Activated CD8-positive, alpha-beta memory T cell treated with anti-CD3 and anti-CD28 coated beads for 36 hours (primary cell): ENCODE data around the gene CACNA1H. TPM values are rescaled to one million over a fixed set of nuclear protein-coding genes. Genes with fewer than 3 reads are reported as not detected.
"Not testable (repeated sequence)": the region's sequence is repeated elsewhere in the genome, so short reads cannot be mapped to it uniquely, and the experiment has no call there.

ENCODE experiments used
- CTCF ChIA-PET: fragments of 350-600 bp; sonication (Branson Sonifier 250); formaldehyde crosslinking; loops from one replicate; lab custom pipeline; 2021; ENCODE audit warnings: antibody characterized with exemption; lab: Charles Lee
- POLR2A ChIA-PET: fragments of 350-600 bp; sonication (Branson Sonifier 250); formaldehyde crosslinking; loops from one replicate; lab custom pipeline; 2021; ENCODE audit warnings: antibody characterized with exemption; lab: Charles Lee
- total RNA-seq, 2 experiments: library from RNA; stranded (reverse); gene quantifications; one replicate each; pipeline ENCODE4 v1.2.3, GENCODE V29; 2021

CACNA1H gene
- total RNA-seq, 2 experiments from 2014 or later = 0.44 to 0.63 TPM

DNA sequence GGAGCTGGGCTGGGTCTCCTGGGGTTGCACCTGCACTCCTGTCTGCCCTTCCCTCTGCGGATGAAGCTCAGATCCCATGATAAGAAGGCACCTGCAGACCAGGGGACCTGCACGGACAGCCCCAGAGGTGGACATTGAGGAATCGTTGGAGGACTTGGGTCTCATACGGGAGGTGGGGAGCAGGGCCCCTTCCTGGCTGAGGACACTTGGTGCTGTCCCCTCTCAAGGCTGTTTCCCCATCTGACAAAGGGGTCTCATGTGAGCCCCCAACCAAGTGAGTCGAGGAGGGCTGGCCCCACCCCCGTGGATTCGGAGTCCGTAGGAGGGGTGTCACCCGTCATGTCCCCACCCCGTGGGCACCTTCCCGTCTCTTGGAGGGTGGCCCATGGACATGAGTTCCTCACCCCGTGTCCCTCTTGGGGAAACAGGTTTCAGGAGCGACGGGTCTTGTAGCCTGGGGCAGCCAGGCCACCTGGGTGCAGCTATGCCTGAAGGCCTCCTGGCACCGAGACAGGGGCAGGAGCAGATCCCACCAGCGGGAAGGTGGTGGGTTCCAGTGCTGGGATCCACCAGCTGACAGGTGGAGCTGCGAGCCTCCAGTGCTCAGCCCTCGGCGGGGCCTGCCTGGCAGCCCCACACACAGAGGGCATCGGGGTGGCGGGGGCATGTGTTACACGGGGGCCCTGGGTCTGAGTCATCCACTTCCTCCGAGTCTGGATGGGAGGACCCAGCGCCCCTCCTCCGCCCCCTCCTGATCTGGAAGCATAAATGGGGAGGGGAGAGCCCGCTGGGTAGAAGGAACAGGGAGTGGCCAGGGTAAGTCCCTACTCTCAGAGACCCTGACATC is 102.6 kb downstream of the CACNA1H start, which contains the start of gene TPSD1:
TSS of gene TPSD1 (plus strand) at position 794 of the 847 bp plus-strand sequence. CDS start 212 bp downstream, outside the sequence.
- CTCF ChIA-PET = not testable (repeated sequence)

DNA sequence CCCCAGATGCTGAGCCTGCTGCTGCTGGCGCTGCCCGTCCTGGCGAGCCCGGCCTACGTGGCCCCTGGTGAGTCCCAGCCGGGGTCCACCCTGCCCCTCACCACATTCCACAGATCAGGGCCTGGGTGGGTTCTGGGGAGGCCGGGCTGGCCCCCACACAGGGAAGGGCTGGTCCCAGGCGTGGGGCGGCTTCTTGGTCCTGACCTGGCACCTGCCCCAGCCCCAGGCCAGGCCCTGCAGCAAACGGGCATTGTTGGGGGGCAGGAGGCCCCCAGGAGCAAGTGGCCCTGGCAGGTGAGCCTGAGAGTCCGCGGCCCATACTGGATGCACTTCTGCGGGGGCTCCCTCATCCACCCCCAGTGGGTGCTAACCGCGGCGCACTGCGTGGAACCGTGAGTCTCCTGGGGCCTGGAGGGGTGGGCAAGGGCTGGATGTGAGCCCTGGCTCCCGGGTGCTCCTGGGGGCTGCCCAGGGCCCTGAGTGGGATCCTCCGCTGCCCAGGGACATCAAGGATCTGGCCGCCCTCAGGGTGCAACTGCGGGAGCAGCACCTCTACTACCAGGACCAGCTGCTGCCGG is 103.5 kb downstream of the CACNA1H start:
- POLR2A ChIA-PET, CTCF ChIA-PET: not testable (repeated sequence)

More for the DNA sequence above, 102.6 kb downstream of the CACNA1H start, which contains the start of gene TPSD1:
- POLR2A ChIA-PET = not testable (repeated sequence)

DNA sequence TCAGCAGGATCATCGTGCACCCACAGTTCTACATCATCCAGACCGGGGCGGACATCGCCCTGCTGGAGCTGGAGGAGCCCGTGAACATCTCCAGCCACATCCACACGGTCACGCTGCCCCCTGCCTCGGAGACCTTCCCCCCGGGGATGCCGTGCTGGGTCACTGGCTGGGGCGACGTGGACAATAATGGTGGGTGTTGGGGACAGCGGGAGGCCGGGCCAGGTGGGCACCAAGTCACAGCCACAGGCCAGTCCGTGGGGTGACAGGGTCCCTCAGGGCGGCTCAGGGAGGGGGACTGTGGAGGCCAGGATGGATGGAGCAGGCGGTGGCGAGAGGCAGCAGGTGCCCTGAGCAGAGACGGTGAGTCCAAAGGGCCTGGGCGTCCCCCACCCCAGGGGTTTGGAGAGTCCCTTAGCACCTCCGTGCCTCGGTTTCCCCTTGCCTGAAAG is 104.0 kb downstream of the CACNA1H start:
- ChIA-PET CTCF (no interaction called here), POLR2A (no interaction called here)

DNA sequence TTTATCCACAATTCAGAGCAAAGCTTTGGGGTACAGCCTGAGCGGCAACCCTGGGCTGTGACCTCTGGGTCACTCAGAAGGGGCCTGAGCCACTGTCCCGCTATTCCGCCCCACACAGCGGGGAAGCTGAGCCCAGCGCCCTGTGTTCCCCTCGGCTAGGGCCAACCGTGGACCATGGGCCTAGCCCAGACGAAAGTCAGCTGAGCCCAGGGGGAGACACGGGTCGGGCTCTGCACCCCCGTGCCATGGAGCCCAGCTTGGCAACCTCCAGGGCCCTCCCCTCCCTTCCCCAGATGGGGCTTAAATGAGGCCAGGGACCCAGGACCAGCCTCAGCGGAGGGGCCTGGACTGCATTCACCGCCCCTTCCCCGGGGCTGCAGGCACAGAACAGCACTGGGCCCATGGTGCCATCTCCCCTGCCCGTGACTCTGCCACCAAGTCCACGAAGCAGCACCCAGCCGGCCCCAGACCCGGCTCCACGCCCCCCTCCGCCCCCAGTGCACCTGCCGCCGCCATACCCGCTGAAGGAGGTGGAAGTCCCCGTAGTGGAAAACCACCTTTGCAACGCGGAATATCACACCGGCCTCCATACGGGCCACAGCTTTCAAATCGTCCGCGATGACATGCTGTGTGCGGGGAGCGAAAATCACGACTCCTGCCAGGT is 104.8 kb downstream of the CACNA1H start:
- ChIA-PET CTCF (no interaction called here), POLR2A (no interaction called here)

DNA sequence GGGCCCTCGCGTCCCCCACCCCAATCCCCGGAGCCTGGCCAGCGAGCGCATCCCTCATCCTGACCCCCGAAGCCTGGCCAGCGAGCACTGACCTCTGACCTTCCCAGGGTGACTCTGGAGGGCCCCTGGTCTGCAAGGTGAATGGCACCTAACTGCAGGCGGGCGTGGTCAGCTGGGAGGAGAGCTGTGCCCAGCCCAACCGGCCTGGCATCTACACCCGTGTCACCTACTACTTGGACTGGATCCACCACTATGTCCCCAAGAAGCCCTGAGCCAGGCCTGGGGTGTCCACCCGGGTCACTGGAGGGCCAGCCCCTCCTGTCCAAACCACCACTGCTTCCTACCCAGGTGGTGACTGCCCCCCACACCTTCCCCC is 105.3 kb downstream of the CACNA1H start:
- CTCF ChIA-PET = no interaction called here
- POLR2A ChIA-PET = no interaction called here

DNA sequence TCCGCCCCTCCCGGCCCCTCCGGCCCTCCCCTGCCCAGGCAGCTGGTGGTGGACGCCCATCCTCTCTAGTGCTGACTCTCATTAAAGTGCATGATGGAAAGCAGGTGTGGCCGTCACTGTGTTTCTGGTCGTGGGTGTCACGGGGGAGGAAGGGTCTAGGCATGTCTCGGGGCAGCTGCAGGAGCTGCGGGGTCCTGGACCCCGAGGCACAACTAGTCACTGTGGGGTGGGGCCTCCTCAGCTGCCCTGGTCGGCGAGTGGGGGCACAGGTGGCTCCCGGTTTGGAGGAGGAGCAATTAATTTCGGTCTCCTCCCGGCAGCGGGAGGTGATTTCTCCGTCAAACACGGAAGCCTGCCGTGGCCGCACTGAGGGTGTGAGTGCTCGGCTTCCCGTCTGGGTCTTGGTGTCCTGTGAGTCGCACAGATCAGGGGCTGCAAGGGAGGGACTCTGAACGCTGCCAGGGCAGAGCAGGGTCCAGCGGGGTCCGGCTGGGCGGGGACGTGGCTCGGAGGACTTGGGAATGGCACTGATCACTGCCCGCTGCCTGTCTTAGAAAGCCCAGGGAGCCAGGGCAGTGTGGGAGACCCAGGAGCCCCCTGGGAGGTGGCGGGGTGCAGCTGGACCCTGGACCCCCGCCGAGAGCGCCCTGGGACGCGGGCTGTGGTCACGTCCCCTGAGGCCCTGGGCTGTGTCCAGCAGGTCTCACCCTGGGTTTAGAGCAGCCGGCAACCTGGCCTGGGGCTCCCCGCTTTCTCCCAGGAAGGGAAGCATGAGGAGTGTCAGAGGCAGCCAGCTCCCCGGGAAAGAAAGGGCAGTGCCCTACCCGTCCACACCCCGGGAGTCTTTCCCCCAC is 106.2 kb downstream of the CACNA1H start:
- POLR2A ChIA-PET = no interaction called here
- CTCF ChIA-PET = no interaction called here

DNA sequence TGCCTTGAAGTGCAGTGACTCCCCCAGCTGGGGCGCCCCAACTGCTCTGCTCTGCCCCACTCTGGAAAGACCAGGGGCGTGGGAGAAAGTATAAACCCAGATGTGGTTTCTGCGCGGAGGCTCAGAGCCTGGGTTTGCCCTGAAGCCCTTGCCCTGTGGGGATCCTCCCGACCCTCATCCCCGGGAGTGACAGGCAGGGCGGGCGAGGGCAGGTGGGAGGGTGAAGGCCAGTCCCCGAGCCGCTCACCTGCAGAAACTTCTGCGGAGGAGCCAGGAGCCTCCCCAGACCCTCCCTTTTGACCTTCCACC is 106.8 kb downstream of the CACNA1H start:
- ChIA-PET CTCF (no interaction called here), POLR2A (no interaction called here)

DNA sequence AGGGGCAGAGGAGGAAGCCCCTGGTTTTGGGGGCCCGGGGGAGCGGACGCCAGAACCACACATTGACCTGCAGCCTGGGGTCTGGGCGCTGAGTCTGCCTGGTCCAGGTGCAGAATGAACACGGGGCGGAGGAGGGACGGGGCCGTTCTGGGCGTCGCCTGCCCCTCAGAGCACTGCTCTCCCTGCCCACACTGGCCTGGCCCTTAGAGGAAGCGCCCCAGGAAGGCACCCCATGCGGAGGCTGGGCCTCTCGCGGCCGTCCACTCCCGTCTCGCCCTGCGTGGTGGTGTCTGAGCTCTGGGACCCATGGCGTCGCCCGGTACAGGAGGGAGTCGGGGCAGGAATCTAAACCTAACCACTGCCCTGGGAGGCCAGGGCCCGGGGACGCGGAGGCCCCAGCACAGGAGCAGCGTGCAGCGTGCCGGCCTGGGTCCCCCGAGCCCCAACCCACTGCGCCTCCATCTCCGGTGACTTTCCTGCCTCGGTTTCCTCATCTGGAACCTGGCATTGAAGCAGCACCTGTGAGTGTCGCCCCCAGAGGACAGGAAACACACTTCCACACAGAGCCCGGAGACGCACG is 107.3 kb downstream of the CACNA1H start:
- CTCF ChIA-PET = no interaction called here
- POLR2A ChIA-PET = no interaction called here

DNA sequence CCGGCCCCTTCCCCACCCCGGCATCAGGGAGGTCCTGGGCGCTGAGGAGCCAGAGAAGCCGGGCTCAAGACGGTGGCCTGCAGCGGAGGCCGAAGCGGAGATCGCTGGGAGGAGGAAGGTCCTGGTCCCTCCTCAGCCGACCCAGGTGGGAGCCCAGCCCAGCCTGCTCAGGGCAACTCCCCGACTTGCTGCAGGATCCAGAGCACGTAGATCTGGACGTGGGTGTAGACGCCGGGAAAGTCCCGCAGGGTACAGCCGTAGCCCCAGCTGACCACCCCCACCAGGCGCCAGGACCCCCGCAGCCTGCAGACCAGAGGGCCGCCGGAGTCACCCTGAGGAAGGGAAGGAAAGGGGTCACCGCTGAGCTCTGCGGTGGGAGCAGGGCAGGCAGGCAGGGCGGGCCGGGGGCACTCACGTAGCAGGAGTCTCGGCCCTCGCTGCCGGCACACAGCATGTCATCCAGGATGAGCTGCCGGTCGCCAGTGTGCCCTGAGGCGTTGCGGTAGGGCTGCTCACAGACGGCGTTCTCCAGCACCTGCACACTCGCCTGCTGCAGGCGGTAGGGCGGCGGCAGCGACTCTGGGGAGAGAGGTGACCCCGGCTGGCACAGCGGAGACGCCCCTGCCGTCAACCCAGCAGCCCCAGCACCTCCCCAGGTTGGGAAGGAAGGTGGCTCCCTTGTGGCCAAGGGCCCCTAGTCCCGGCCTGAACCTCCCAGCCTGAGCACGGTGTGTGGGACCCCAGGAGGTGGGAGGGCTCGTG is 108.4 kb downstream of the CACNA1H start:
- ChIA-PET CTCF (interaction anchor here (0.5 kb wide), 1 partner anchor 34 kb away, joined by 4 read pairs; no protein-coding TSS in a partner anchor), POLR2A (no interaction called here)

DNA sequence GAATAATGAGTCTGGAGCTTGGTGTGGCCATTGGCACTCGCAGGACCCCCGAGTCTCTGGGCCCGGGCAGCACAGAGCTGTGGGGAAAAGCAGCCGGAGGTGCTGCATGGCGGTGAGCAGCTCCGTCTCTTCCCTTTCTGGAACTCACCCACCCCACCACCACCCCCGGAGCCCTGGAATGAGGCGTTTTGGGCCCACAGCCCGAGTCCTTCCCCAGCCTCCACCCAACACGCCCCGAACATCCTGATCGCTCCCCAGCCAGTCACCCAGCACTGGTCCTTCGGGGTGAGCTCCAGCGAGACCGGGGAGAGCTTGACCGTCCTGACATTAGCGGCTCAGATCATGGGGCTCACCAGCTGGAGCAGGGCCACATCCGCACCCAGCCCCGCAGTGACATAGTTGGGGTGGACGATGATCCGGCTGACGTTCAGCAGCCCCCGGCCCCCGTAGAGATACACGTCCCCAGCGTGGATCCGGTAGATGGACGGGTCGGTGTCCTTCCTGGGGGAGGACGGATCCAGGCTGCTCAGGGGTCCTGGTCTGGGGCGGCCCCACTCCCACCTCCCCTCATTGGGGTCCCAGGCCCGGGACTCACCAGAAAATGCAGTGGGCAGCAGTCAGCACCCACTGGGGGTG is 109.4 kb downstream of the CACNA1H start:
- ChIA-PET CTCF (no interaction called here), POLR2A (no interaction called here)

DNA sequence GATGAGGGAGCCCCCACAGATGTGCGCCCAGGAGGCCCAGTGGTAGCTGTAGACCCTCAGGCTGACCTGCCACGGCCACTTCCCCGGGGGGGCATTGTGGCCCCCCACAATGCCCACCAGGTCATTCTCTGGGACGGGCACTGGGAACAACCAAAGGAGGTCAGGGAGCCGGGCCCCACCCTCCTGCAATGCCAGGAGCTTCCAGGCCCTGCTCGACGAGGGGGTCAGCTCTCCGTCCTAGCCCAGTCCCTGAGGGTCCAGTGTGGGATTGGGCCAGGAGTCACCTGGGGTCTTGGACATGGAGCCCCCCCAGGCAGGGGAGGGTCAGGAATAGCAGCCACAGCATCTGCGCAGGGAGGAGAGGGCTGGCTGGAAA is 109.9 kb downstream of the CACNA1H start:
- CTCF ChIA-PET = no interaction called here
- POLR2A ChIA-PET = no interaction called here

DNA sequence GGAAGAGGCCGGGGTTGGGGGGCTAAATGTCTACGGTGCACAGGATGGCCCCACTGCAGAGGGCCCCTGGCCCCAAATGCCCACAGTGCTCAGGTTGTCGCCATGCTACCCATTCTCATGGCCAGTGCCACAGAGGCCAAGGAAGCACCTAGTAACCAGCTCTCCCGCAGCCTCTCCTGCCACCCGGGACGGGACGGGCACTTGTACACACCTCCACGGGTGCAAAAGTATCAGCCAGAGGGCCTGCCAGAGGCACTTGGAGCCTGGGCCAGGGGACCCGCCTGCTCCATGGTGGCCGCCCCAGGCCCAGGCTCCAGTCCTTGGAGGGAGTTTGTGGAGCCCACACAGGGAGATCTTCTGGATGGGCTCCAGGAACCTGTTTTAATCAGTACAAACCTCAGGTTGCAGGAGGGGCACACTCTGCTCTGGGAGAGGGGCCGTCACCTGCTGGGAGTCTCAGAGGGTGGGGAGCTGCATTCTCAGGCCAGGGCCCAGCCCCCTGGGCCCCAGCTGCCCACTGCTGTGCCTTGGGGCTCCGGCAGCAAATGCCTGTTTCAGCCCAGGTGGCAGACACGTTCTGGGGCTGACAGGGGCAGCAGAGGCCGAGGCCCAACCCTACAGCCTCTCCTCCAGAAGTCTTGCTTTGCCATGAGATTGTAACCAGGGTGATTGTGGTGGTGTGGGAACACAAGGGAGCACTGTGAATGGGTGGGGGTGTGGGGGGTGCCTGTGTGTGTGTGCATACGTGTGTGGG is 110.9 kb downstream of the CACNA1H start:
- CTCF ChIA-PET = no interaction called here
- POLR2A ChIA-PET = no interaction called here

DNA sequence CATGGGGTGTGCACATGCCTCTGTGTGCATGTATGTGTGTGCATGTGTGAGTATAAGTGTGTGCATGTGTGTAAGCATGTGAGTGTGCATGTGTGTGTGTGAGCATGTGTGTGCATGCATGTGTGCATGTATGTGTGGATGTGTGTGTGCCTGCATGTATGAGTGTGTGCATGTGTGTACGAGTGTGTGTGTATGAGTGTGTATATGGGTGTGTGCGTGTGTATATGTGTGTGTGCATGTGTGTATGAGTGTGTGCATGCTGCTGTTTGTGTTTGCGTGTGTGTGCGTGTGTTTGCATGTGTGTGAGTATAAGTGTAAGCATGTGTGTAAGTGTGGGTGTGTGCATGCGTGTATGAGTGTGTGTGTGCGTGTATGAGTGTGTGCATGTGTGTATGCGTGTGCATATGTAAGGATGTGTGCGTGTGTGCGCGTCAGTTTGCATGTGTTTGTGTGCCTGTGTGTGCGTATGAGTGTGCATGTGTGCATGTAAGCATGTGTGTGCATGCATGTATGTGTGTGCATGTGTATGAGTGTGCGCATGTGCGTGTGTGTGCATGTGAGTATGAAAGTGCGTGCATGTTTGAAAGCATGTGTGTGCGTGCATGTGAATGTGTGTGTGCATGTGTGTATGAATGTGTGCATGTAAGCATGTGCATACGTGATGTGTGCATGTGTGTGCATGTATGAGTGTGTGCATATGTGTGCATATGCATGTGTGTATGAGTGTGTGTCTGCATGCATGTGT is 111.6 kb downstream of the CACNA1H start:
- ChIA-PET POLR2A (no interaction called here), CTCF (no interaction called here)

DNA sequence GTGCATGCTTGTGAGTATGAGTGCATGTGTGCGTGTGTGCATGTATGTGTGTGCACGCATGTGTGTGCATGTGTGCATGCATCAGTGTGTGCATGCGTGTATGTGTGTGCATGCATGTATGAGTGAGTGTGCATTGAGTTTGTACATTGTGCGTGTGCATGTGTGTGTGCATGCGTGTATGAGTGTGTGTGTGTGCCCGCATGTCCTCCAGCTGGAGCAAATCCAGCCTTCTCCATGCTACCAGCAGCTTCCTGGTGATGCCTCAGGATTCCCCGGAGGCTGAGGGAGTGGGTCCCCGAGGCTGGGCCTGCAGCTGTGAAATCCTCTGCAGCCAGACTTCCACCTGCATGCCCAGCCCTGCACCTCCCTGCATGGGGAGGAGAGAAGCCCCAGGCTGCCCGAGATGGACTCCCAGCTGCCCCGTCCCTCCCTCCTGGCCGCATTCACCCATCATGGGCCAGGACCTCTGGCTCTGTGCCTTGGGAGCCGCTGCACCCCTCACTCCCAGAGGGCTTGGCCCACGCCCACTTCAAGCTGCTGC is 112.3 kb downstream of the CACNA1H start:
- POLR2A ChIA-PET = no interaction called here

DNA sequence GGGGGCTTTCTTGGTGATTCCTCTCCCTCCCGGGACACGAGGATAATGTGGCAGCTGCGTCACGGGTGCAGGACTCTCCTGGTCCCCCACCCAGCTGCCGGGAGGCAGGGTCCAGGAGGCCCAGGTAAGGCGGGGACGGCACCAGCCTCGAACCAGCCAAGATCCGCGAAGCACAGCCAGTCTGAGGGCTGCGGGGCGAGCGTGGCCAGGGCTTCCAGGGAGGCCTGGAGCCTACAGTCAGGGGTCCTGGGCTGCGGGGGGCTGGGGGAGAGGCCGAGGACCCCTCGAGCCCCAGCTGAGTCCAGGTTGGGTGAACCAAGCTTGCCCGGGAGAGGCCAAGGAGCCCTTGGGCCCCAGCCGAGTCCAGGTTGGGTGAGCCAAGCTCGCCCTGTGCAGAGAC is 112.9 kb downstream of the CACNA1H start:
- CTCF ChIA-PET = no interaction called here
- POLR2A ChIA-PET = no interaction called here

More for the DNA sequence above, 112.3 kb downstream of the CACNA1H start:
- CTCF ChIA-PET = no interaction called here

DNA sequence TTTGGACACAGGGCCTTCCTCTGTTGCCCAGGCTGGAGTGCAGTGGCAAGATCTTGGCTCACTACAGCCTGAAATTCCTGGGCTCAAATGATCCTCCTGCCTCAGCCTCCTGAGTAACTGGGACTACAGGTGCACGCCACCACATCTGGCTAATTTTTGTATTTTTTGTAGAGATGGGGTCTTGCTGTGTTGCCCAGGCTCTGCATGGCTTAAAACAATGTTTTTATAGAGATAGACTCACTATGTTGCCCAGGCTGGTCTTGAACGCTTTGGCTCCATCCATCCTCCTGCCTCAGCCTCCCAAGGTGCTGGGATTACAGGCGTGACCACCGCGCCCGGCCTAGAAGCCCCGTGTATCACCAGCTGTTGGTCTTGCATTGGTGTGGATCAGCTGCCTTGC is 116.5 kb downstream of the CACNA1H start:
- CTCF ChIA-PET = interaction anchor here (0.7 kb wide), 1 partner anchor 124 kb away, joined by 3 read pairs; no protein-coding TSS in a partner anchor
- POLR2A ChIA-PET = not testable (repeated sequence)

DNA sequence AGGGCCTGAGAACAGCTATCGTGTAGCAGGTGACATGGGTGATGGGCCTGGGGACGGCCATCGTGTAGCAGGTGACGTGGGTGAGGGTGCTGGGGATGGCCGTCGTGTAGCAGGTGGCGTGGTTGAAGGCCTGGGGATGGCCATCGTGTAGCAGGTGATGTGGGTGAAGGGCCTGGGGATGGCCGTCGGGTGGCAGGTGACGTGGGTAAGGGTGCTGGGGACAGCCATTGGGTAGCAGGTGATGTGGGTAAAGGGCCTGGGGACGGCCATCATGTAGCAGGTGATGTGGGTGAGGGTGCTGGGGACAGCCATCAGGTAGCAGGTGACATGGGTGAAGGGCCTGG is 118.4 kb downstream of the CACNA1H start:
- ChIA-PET CTCF (no interaction called here), POLR2A (no interaction called here)
